ENCODE data around the gene CCL7.

The CCL7 gene

GRCh38 chr17:34246881-34247280 is 23.1 kb upstream of the CCL7 start:
- no peak for DNase-seq (ENCODE audit: low read depth in 2 of 2)

- DNase-seq (ENCODE audit: low read depth in 2 of 2), result no peak
These were observed 21.5 kb upstream of the CCL7 start for GRCh38 chr17:34248511-34249024.

DNA sequence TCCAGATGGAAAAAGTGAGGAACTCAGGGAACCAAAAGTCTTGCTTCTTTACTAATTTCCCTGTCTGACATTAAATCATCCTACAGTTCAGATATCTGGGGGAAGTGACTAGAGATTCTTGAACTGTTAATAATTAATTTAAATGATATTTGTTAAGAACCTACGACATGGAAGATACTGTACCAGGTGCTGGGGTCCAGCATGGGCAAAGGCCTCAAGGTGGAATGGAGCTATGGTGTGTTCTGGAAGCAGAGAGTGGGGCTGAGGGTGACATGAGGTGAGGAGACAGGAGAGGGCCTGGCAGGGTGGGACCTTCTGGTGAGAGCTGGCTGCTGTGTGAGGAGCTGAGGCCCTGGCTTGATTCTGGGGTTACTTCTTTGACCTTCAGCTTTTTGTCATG is 21.0 kb upstream of the CCL7 start:
- no peak for DNase-seq (ENCODE audit: low read depth in 2 of 2)

DNA sequence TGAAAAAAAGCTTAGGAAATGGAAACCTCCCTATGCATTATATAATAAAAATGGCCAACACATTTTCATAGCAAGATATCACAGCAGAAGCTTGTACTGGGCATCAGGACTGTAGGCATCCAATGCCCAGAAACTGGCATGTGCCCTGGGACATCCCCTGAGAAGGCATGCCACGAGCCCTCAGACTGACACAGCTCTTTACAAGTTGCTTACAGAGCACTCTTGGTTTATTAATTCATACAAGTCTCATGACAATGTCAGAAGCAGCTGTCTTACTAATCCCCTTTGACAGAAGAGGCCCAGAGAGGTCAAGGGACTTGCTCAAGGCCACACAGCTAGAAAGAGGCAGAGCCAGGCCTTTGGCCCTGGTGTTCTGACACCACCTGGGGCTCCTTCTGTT is 20.5 kb upstream of the CCL7 start:
- DNase-seq (ENCODE audit: low read depth in 2 of 2), result no peak

GRCh38 chr17:34251186-34251585 is 18.8 kb upstream of the CCL7 start:
- no peak for DNase-seq (ENCODE audit: low read depth in 2 of 2)

- DNase-seq (ENCODE audit: low read depth in 2 of 2), result no peak
These were observed 18.0 kb upstream of the CCL7 start for GRCh38 chr17:34252095-34252443.

DNA sequence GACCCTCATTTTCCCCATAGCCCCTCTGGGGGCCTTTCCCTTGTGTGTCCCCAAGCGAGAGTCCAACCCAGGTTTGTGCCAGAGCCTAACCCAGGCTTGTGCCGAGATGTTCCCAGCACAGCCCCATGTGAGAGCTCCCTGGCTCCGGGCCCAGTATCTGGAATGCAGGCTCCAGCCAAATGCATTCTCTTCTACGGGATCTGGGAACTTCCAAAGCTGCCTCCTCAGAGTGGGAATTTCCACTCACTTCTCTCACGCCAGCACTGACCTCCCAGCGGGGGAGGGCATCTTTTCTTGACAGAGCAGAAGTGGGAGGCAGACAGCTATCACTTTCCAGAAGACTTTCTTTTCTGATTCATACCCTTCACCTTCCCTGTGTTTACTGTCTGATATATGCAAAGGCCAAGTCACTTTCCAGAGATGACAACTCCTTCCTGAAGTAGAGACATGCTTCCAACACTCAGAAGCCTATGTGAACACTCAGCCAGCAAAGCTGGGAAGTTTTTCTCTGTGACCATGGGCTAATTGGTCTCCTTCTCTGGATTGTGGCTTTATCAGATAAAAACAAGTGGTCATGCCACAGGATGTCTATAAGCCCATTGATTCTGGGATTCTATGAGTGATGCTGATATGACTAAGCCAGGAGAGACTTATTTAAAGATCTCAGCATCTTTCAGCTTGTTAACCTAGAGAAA is 17.4 kb upstream of the CCL7 start:
- DNase-seq (ENCODE audit: low read depth in 2 of 2), result no peak

GRCh38 chr17:34253139-34253525 is 16.9 kb upstream of the CCL7 start:
- no peak for DNase-seq (ENCODE audit: low read depth in 2 of 2)

GRCh38 chr17:34254146-34254545 is 15.9 kb upstream of the CCL7 start:
- no peak for DNase-seq (ENCODE audit: low read depth in 2 of 2)

GRCh38 chr17:34254651-34255380 is 15.2 kb upstream of the CCL7 start, which contains the start of gene CCL2:
TSS of gene CCL2 (plus strand) at chr17:34255285. CDS start at chr17:34255350, 65 bp downstream.
- no peak for DNase-seq (ENCODE audit: low read depth in 2 of 2)

- no peak for DNase-seq (ENCODE audit: low read depth in 2 of 2)
These were observed 14.7 kb upstream of the CCL7 start for GRCh38 chr17:34255381-34255732.

DNA sequence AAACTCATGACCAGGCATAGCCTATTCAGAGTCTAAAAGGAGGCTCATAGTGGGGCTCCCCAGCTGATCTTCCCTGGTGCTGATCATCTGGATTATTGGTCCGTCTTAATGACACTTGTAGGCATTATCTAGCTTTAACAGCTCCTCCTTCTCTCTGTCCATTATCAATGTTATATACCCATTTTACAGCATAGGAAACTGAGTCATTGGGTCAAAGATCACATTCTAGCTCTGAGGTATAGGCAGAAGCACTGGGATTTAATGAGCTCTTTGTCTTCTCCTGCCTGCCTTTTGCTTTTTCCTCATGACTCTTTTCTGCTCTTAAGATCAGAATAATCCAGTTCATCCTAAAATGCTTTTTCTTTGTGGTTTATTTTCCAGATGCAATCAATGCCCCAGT is 14.2 kb upstream of the CCL7 start:
- DNase-seq (ENCODE audit: low read depth in 2 of 2), result no peak

- DNase-seq (ENCODE audit: low read depth in 2 of 2), result no peak
These were observed 12.6 kb upstream of the CCL7 start for GRCh38 chr17:34257299-34257985.

- DNase-seq (ENCODE audit: low read depth in 2 of 2), result no peak
These were observed 12.1 kb upstream of the CCL7 start for GRCh38 chr17:34257986-34258326.

- DNase-seq (ENCODE audit: low read depth in 2 of 2), result no peak
These were observed 10.9 kb upstream of the CCL7 start for GRCh38 chr17:34259146-34259545.

GRCh38 chr17:34260861-34261260 is 9.2 kb upstream of the CCL7 start:
- no peak for DNase-seq (ENCODE audit: low read depth in 2 of 2)

DNA sequence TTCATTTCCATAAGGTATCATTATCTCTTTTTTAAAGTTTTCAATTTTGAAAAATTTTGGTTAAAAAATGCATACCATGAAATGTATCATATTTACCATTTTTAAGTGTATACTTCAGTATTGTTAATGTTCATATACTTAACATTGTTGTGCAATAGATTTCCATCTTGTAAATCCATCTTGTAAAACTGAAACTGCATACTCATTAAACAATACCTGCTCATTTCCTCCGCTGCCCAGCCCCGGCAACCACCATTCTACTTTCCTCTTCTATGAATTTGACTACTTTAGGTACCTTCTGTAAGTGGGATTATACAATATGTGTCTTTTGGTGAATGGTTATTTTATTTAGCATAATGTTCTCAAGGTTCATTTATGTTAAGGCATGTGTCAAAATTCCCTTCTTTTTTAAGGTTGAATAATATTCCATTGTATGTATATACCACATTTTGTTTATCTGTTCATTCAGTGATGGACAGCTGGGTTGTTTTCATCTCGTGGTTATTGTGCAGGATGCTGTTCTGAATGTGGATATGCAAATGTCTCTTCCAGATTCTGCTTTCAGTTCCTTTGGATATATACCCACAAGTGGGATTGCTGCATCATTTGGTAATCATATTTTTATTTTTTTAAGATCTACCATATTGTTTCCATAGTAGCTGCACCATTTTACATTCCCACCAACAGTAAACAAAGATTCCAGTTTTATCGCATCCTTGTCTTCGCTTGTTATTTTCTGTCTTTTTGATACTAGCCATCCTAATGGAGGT is 8.3 kb upstream of the CCL7 start:
- no peak for DNase-seq (ENCODE audit: low read depth in 2 of 2)

GRCh38 chr17:34265711-34266110 is 4.3 kb upstream of the CCL7 start:
- no peak for DNase-seq (ENCODE audit: low read depth in 2 of 2)

GRCh38 chr17:34275881-34276280 is 5.9 kb downstream of the CCL7 start:
- DNase-seq (ENCODE audit: low read depth in 2 of 2), result no peak

DNA sequence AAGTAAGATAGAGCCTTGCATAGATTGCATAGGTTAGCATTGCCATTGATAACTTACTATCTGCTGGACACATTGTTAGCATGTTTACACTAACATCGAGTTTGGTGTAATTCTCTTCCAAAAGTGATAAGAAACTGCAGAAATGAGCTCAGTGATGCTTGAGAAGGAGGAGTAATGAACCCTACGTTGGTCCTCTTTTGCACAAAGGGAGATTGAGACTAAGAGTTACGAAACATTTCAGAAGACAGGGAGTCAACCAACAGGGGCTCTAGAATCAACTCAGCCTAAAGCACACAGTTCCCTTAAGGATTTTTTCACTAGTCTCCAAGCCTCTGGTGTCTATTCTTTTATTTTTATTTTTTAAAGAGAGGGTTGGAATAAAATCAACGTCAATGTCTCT is 6.8 kb downstream of the CCL7 start:
- no peak for DNase-seq (ENCODE audit: low read depth in 2 of 2)

DNA sequence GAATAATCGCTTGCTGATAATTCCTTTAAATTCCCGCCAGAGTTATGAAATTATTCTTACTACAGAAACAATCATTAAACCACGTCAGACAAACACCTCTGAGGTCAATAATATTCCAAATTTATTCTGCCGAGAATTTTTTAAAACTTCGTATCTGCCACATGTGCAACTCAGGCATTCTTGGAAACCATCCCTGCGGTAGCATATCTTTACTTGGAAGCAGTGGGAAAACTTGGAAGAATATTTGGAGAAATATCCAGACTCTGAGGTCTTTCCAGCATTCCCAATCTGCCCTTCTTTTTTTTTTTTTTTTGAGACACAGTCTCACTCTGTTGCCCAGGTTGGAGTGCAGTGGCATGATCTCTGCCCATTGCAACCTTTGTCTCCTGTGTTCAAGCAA is 13.6 kb downstream of the CCL7 start:
- no peak for DNase-seq (ENCODE audit: low read depth in 2 of 2)

GRCh38 chr17:34285286-34285792 is 15.3 kb downstream of the CCL7 start, which contains the start of gene CCL11:
TSS of gene CCL11 (plus strand) at chr17:34285742. CDS start at chr17:34285809, 67 bp downstream.
- no peak for DNase-seq (ENCODE audit: low read depth in 2 of 2)

Measured in stimulated activated CD4-positive, alpha-beta T cell treated with anti-CD3 and anti-CD28 coated beads, Interleukin-1b, Interleukin-23, amount 100 ng/mL, for 4 hours (primary cell).